HEK293 (cell line): ENCODE measurements around the gene CIART.

Experiments
- BCL11B ChIP-seq: fragments of 450-650 bp; formaldehyde crosslinking; IDR thresholded peaks from 2 replicates; pipeline ENCODE4 v1.5.1; 2016; ENCODE audit warnings: low read depth, missing biosample characterization, missing genetic modification characterization
- GLI2 ChIP-seq: fragments of 450-650 bp; formaldehyde crosslinking; IDR thresholded peaks from 2 replicates; pipeline ENCODE4; 2017; ENCODE audit warnings: missing biosample characterization, missing genetic modification characterization, low read depth, borderline replicate concordance
- KLF1 ChIP-seq: fragments of 450-650 bp; formaldehyde crosslinking; IDR thresholded peaks from 2 replicates; pipeline ENCODE4 v1.5.1; 2016; ENCODE audit warnings: missing biosample characterization, missing genetic modification characterization
- PRDM1 ChIP-seq: fragments of 450-650 bp; formaldehyde crosslinking; IDR thresholded peaks from 2 replicates; pipeline ENCODE4; 2016; ENCODE audit warnings: missing biosample characterization, missing genetic modification characterization
- SCRT1 ChIP-seq: fragments of 450-650 bp; formaldehyde crosslinking; IDR thresholded peaks from 2 replicates; pipeline ENCODE4 v1.5.1; 2016; ENCODE audit warnings: missing biosample characterization, missing genetic modification characterization, borderline replicate concordance
- SP2 ChIP-seq: fragments of 450-650 bp; formaldehyde crosslinking; IDR thresholded peaks from 2 replicates; pipeline ENCODE4 v1.5.1; 2016; ENCODE audit warnings: missing biosample characterization, missing genetic modification characterization
- SP3 ChIP-seq: fragments of 450-650 bp; formaldehyde crosslinking; IDR thresholded peaks from 2 replicates; pipeline ENCODE4 v1.5.1; 2016; ENCODE audit warnings: missing biosample characterization, missing genetic modification characterization
- YY1 ChIP-seq: fragments of 450-650 bp; formaldehyde crosslinking; IDR thresholded peaks from 2 replicates; pipeline ENCODE4 v1.5.1; 2018; ENCODE audit warnings: missing biosample characterization, missing genetic modification characterization
- ZBTB20 ChIP-seq: fragments of 450-650 bp; formaldehyde crosslinking; IDR thresholded peaks from 2 replicates; pipeline ENCODE4 v1.5.1; 2016; ENCODE audit warnings: missing biosample characterization, missing genetic modification characterization
- ZBTB21 ChIP-seq: fragments of 450-650 bp; formaldehyde crosslinking; IDR thresholded peaks from 2 replicates; pipeline ENCODE4 v1.5.1; 2017; ENCODE audit warnings: missing biosample characterization, missing genetic modification characterization
- ZNF121 ChIP-seq: fragments of 450-650 bp; formaldehyde crosslinking; IDR thresholded peaks from 2 replicates; pipeline ENCODE4 v1.5.1; 2016; ENCODE audit warnings: missing biosample characterization, missing genetic modification characterization
- ZNF155 ChIP-seq: fragments of 450-650 bp; formaldehyde crosslinking; IDR thresholded peaks from 2 replicates; pipeline ENCODE4 v1.5.1; 2016; ENCODE audit warnings: missing biosample characterization, missing genetic modification characterization
- ZNF202 ChIP-seq: fragments of 450-650 bp; formaldehyde crosslinking; IDR thresholded peaks from 2 replicates; pipeline ENCODE4 v1.5.1; 2016; ENCODE audit warnings: missing biosample characterization, missing genetic modification characterization, borderline replicate concordance
- ZNF221 ChIP-seq: fragments of 450-650 bp; formaldehyde crosslinking; IDR thresholded peaks from 2 replicates; pipeline ENCODE4 v1.5.1; 2017; ENCODE audit warnings: missing biosample characterization, missing genetic modification characterization, borderline replicate concordance
- ZNF24 ChIP-seq: fragments of 450-650 bp; formaldehyde crosslinking; IDR thresholded peaks from 2 replicates; pipeline ENCODE4 v1.5.1; 2016; ENCODE audit warnings: missing biosample characterization, missing genetic modification characterization
- ZNF335 ChIP-seq: fragments of 450-650 bp; formaldehyde crosslinking; conservative IDR thresholded peaks from 2 replicates; pipeline ENCODE4 v1.5.1; 2016; ENCODE audit warnings: missing biosample characterization, missing genetic modification characterization
- ZNF350 ChIP-seq: fragments of 450-650 bp; formaldehyde crosslinking; IDR thresholded peaks from 2 replicates; pipeline ENCODE4 v1.5.0; 2017; ENCODE audit warnings: missing biosample characterization, mild to moderate bottlenecking, missing genetic modification characterization
- ZNF366 ChIP-seq: fragments of 450-650 bp; formaldehyde crosslinking; conservative IDR thresholded peaks from 2 replicates; pipeline ENCODE4 v1.5.1; 2016; ENCODE audit warnings: missing biosample characterization, missing genetic modification characterization
- ZNF391 ChIP-seq: fragments of 450-650 bp; formaldehyde crosslinking; IDR thresholded peaks from 2 replicates; pipeline ENCODE4 v1.5.1; 2016; ENCODE audit warnings: low read depth, missing biosample characterization, missing genetic modification characterization, borderline replicate concordance
- ZNF501 ChIP-seq: fragments of 450-650 bp; formaldehyde crosslinking; IDR thresholded peaks from 2 replicates; pipeline ENCODE4 v1.5.1; 2016; ENCODE audit warnings: missing biosample characterization, missing genetic modification characterization
- ZNF529 ChIP-seq: fragments of 450-650 bp; formaldehyde crosslinking; IDR thresholded peaks from 2 replicates; pipeline ENCODE4 v1.5.1; 2017; ENCODE audit warnings: missing genetic modification characterization, missing biosample characterization; ENCODE audit not compliant: insufficient replicate concordance
- ZNF549 ChIP-seq: fragments of 450-650 bp; IDR thresholded peaks from 2 replicates; pipeline ENCODE4 v1.5.1; 2018; ENCODE audit warnings: missing biosample characterization, missing genetic modification characterization, mild to moderate bottlenecking, inconsistent platforms, moderate library complexity
- ZNF600 ChIP-seq: fragments of 450-650 bp; formaldehyde crosslinking; IDR thresholded peaks from 2 replicates; pipeline ENCODE4 v1.5.1; 2016; ENCODE audit warnings: missing biosample characterization, missing genetic modification characterization
- ZNF621 ChIP-seq: fragments of 450-650 bp; formaldehyde crosslinking; IDR thresholded peaks from 2 replicates; pipeline ENCODE4 v1.5.1; 2017; ENCODE audit warnings: missing biosample characterization, missing genetic modification characterization
- ZNF837 ChIP-seq: fragments of 450-650 bp; formaldehyde crosslinking; IDR thresholded peaks from 2 replicates; pipeline ENCODE4 v1.5.1; 2016; ENCODE audit warnings: missing biosample characterization, missing genetic modification characterization
- ZSCAN16 ChIP-seq: fragments of 450-650 bp; formaldehyde crosslinking; IDR thresholded peaks from 2 replicates; pipeline ENCODE4 v1.5.1; 2016; ENCODE audit warnings: missing biosample characterization, missing genetic modification characterization
- ZSCAN23 ChIP-seq: fragments of 450-650 bp; formaldehyde crosslinking; IDR thresholded peaks from 2 replicates; pipeline ENCODE4 v1.5.1; 2016; ENCODE audit warnings: missing biosample characterization, missing genetic modification characterization
- ZSCAN30 ChIP-seq: fragments of 450-650 bp; IDR thresholded peaks from 2 replicates; pipeline ENCODE4 v1.5.1; 2018; ENCODE audit warnings: missing biosample characterization, mild to moderate bottlenecking, missing genetic modification characterization, moderate library complexity
- TF ChIP-seq, protein P1 (sequence below): fragments of 450-650 bp; formaldehyde crosslinking; IDR thresholded peaks from 2 replicates; pipeline ENCODE4 v1.5.1; 2016; ENCODE audit warnings: missing biosample characterization, missing genetic modification characterization, low read depth
- TF ChIP-seq, protein P2 (sequence below): fragments of 450-650 bp; formaldehyde crosslinking; IDR thresholded peaks from 2 replicates; pipeline ENCODE4 v1.5.0; 2017; ENCODE audit warnings: missing biosample characterization, missing genetic modification characterization, borderline replicate concordance
- TF ChIP-seq, protein P3 (sequence below): fragments of 450-650 bp; formaldehyde crosslinking; IDR thresholded peaks from 2 replicates; pipeline ENCODE4 v1.5.1; 2016; ENCODE audit warnings: missing biosample characterization, missing genetic modification characterization
- TF ChIP-seq, protein P4 (sequence below): fragments of 450-650 bp; formaldehyde crosslinking; IDR thresholded peaks from 2 replicates; pipeline ENCODE4 v1.5.1; 2016; ENCODE audit warnings: missing biosample characterization, missing genetic modification characterization
- TF ChIP-seq, protein P5 (sequence below): IDR thresholded peaks from 2 replicates; pipeline ENCODE4 v1.6.1; 2011; ENCODE audit warnings: mild to moderate bottlenecking, low read depth, low read length, borderline replicate concordance

Gene CIART

DNA sequence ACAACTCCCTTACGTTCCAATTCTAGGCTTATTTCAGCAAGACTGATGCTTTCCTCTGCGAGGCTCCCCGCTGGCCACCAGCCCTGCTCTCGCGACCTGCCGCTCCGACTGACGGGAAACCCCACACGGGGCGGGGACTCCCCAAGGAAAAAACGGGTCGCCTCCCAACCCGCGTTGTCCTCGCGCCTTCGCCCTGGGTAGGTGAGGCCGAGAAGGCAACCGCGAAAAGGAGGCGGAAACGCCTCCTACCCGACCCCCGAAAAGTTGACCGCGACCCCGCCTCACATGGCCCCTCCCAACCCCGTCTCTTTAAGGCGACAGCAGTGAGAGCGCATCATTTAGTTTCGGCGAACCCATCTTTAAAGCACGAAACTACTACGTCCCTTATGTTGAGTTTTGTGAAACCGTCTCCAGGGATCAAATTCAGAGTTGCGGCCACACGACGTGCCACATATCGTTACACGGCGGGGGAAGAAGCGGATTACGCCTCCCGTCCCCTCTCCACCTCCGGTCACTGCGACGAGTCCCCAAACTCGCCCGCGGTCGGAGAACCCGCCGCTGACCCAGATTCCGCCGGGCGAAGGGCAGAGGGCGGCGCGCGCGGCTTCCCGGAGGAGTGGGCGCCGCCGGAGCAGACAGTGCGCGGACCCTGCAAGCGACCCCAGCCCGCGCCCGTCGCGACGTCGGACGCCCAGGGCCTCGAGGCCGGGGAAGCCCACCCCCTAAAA is 47.6 kb upstream of the CIART start (continued):
- TF ChIP-seq, protein P1, sequence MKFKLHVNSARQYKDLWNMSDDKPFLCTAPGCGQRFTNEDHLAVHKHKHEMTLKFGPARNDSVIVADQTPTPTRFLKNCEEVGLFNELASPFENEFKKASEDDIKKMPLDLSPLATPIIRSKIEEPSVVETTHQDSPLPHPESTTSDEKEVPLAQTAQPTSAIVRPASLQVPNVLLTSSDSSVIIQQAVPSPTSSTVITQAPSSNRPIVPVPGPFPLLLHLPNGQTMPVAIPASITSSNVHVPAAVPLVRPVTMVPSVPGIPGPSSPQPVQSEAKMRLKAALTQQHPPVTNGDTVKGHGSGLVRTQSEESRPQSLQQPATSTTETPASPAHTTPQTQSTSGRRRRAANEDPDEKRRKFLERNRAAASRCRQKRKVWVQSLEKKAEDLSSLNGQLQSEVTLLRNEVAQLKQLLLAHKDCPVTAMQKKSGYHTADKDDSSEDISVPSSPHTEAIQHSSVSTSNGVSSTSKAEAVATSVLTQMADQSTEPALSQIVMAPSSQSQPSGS = no peak
- peak; percentile 89 for TF ChIP-seq SP2 (tag by site-specific recombination)
- no peak for TF ChIP-seq ZBTB21
- peak; percentile 34; the same call in 1 of the 2 replicates for TF ChIP-seq BCL11B (tag by site-specific recombination)
- TF ChIP-seq, protein P2, sequence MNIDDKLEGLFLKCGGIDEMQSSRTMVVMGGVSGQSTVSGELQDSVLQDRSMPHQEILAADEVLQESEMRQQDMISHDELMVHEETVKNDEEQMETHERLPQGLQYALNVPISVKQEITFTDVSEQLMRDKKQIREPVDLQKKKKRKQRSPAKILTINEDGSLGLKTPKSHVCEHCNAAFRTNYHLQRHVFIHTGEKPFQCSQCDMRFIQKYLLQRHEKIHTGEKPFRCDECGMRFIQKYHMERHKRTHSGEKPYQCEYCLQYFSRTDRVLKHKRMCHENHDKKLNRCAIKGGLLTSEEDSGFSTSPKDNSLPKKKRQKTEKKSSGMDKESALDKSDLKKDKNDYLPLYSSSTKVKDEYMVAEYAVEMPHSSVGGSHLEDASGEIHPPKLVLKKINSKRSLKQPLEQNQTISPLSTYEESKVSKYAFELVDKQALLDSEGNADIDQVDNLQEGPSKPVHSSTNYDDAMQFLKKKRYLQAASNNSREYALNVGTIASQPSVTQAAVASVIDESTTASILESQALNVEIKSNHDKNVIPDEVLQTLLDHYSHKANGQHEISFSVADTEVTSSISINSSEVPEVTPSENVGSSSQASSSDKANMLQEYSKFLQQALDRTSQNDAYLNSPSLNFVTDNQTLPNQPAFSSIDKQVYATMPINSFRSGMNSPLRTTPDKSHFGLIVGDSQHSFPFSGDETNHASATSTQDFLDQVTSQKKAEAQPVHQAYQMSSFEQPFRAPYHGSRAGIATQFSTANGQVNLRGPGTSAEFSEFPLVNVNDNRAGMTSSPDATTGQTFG (tag by site-specific recombination) = no peak
- TF ChIP-seq ZBTB20 (tag by site-specific recombination) = peak; percentile 72; the same call in 1 of the 2 replicates
- no peak for TF ChIP-seq SCRT1 (tag by site-specific recombination)
- TF ChIP-seq ZSCAN16 (tag by site-specific recombination) = no peak
- no peak for TF ChIP-seq ZNF335
- TF ChIP-seq ZNF24 (tag by site-specific recombination) = peak; percentile 82; the same call in 1 of the 2 replicates
- TF ChIP-seq ZNF155 (tag by site-specific recombination) = no peak
- TF ChIP-seq GLI2 (tag by site-specific recombination) = no peak
- peak; percentile 63 for TF ChIP-seq ZNF366
- TF ChIP-seq ZNF121 (tag by site-specific recombination) = no peak
- no peak for TF ChIP-seq ZSCAN23 (tag by site-specific recombination)
- TF ChIP-seq, protein P3, sequence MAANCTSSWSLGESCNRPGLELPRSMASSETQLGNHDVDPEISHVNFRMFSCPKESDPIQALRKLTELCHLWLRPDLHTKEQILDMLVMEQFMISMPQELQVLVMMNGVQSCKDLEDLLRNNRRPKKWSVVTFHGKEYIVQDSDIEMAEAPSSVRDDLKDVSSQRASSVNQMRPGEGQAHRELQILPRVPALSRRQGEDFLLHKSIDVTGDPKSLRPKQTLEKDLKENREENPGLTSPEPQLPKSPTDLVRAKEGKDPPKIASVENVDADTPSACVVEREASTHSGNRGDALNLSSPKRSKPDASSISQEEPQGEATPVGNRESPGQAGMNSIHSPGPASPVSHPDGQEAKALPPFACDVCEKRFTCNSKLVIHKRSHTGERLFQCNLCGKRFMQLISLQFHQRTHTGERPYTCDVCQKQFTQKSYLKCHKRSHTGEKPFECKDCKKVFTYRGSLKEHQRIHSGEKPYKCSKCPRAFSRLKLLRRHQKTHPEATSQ = no peak
- TF ChIP-seq ZSCAN30 = no peak; the same call in 1 of the 2 replicates
- TF ChIP-seq ZNF202 (tag by site-specific recombination) = no peak
- TF ChIP-seq ZNF621 (tag by site-specific recombination) = no peak
- TF ChIP-seq, protein P4, sequence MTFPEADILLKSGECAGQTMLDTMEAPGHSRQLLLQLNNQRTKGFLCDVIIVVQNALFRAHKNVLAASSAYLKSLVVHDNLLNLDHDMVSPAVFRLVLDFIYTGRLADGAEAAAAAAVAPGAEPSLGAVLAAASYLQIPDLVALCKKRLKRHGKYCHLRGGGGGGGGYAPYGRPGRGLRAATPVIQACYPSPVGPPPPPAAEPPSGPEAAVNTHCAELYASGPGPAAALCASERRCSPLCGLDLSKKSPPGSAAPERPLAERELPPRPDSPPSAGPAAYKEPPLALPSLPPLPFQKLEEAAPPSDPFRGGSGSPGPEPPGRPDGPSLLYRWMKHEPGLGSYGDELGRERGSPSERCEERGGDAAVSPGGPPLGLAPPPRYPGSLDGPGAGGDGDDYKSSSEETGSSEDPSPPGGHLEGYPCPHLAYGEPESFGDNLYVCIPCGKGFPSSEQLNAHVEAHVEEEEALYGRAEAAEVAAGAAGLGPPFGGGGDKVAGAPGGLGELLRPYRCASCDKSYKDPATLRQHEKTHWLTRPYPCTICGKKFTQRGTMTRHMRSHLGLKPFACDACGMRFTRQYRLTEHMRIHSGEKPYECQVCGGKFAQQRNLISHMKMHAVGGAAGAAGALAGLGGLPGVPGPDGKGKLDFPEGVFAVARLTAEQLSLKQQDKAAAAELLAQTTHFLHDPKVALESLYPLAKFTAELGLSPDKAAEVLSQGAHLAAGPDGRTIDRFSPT (tag by site-specific recombination) = no peak
- TF ChIP-seq ZNF221 (tag by site-specific recombination) = no peak
- no peak for TF ChIP-seq PRDM1 (tag by site-specific recombination)
- TF ChIP-seq KLF1 (tag by site-specific recombination) = peak; percentile 69
- no peak; the same call in 1 of the 2 replicates for TF ChIP-seq YY1
- TF ChIP-seq, protein P5, sequence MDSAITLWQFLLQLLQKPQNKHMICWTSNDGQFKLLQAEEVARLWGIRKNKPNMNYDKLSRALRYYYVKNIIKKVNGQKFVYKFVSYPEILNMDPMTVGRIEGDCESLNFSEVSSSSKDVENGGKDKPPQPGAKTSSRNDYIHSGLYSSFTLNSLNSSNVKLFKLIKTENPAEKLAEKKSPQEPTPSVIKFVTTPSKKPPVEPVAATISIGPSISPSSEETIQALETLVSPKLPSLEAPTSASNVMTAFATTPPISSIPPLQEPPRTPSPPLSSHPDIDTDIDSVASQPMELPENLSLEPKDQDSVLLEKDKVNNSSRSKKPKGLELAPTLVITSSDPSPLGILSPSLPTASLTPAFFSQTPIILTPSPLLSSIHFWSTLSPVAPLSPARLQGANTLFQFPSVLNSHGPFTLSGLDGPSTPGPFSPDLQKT = no peak
- TF ChIP-seq SP3 (tag by site-specific recombination) = peak; percentile 87
- no peak for TF ChIP-seq ZNF529 (tag by site-specific recombination)
- no peak for TF ChIP-seq ZNF549 (tag by site-specific recombination)
- no peak for TF ChIP-seq ZNF600 (tag by site-specific recombination)
- no peak for TF ChIP-seq ZNF837 (tag by site-specific recombination)
- no peak for TF ChIP-seq ZNF391 (tag by site-specific recombination)
- TF ChIP-seq ZNF501 (tag by site-specific recombination) = peak; percentile 60; the same call in 1 of the 2 replicates
- no peak for TF ChIP-seq ZNF350 (tag by site-specific recombination)
